SK-N-SH treated with all-trans-retinoic acid at 6 μM for 48 hours (cell line): Measurements from ENCODE around the gene ALB.

ENCODE experiments used
- ATAC-seq: fragments of 200-7000 bp; cut with Tn5 transposase; 3 replicates; pipeline ENCODE4 v1.9.1; 2020; ENCODE audit warnings: mild to moderate bottlenecking, moderate library complexity
- ARNTL ChIP-seq: fragments of 450-650 bp; formaldehyde crosslinking; IDR thresholded peaks from 2 replicates; pipeline ENCODE4 v1.5.0; 2020; ENCODE audit warnings: low read depth, mild to moderate bottlenecking, moderate library complexity, borderline replicate concordance
- CSDC2 ChIP-seq: fragments of 250-450 bp; sonication (Bioruptor Pico); IDR thresholded peaks from 2 replicates; pipeline ENCODE4 v1.5.0; 2020; ENCODE audit warnings: mild to moderate bottlenecking, moderate library complexity
- ESRRG ChIP-seq: fragments of 250-450 bp; sonication (Bioruptor Pico); IDR thresholded peaks from 2 replicates; pipeline ENCODE4 v1.6.1; 2021; ENCODE audit warnings: mild to moderate bottlenecking
- GLIS3 ChIP-seq: fragments of 250-450 bp; sonication (Bioruptor Pico); IDR thresholded peaks from 2 replicates; pipeline ENCODE4 v1.5.0; 2020; ENCODE audit warnings: mild to moderate bottlenecking, moderate library complexity
- ISL1 ChIP-seq: fragments of 250-450 bp; sonication (Bioruptor Pico); IDR thresholded peaks from 2 replicates; pipeline ENCODE4 v2.1.2; 2022; ENCODE audit warnings: mild to moderate bottlenecking, moderate library complexity
- OSR1 ChIP-seq: fragments of 250-450 bp; sonication (Bioruptor Pico); IDR thresholded peaks from 2 replicates; pipeline ENCODE4 v1.8.0; 2022; ENCODE audit warnings: moderate library complexity, mild to moderate bottlenecking, inconsistent platforms
- POU6F1 ChIP-seq: fragments of 250-450 bp; sonication (Bioruptor Pico); IDR thresholded peaks from 2 replicates; pipeline ENCODE4 v1.8.0; 2021; ENCODE audit warnings: low read depth, mild to moderate bottlenecking, moderate library complexity, borderline replicate concordance
- PPARA ChIP-seq: fragments of 250-450 bp; sonication (Bioruptor Pico); IDR thresholded peaks from 2 replicates; pipeline ENCODE4 v1.5.0; 2020; ENCODE audit warnings: mild to moderate bottlenecking, borderline replicate concordance
- RARB ChIP-seq: fragments of 250-450 bp; sonication (Bioruptor Pico); IDR thresholded peaks from 2 replicates; pipeline ENCODE4 v1.8.0; 2021; ENCODE audit warnings: mild to moderate bottlenecking, moderate library complexity
- TCF4 ChIP-seq: fragments of 250-450 bp; sonication (Bioruptor Pico); IDR thresholded peaks from 2 replicates; pipeline ENCODE4 v1.8.0; 2021; ENCODE audit warnings: mild to moderate bottlenecking, moderate library complexity, borderline replicate concordance
- TOX ChIP-seq: fragments of 250-450 bp; sonication (Bioruptor Pico); IDR thresholded peaks from 2 replicates; pipeline ENCODE4 v1.8.0; 2021; ENCODE audit warnings: mild to moderate bottlenecking, moderate library complexity, borderline replicate concordance
- TSHZ2 ChIP-seq: fragments of 250-450 bp; sonication (Bioruptor Pico); IDR thresholded peaks from 2 replicates; pipeline ENCODE4 v1.5.0; 2020; ENCODE audit warnings: mild to moderate bottlenecking, moderate library complexity
- ZC3H10 ChIP-seq: fragments of 250-450 bp; sonication (Bioruptor Pico); IDR thresholded peaks from 2 replicates; pipeline ENCODE4 v1.5.1; 2021; ENCODE audit warnings: mild to moderate bottlenecking, moderate library complexity
- ZFP3 ChIP-seq: fragments of 250-450 bp; sonication (Bioruptor Pico); IDR thresholded peaks from 2 replicates; pipeline ENCODE4 v1.5.0; 2020; ENCODE audit warnings: mild to moderate bottlenecking, moderate library complexity
- ZFP30 ChIP-seq: fragments of 450-650 bp; formaldehyde crosslinking; IDR thresholded peaks from 2 replicates; pipeline ENCODE4 v1.5.0; 2022; ENCODE audit warnings: mild to moderate bottlenecking, moderate library complexity
- ZNF565 ChIP-seq: fragments of 450-650 bp; formaldehyde crosslinking; conservative IDR thresholded peaks from 2 replicates; pipeline ENCODE4 v1.5.0; 2020; ENCODE audit warnings: low read depth, mild to moderate bottlenecking, moderate library complexity
- ZNF70 ChIP-seq: fragments of 450-650 bp; formaldehyde crosslinking; IDR thresholded peaks from 2 replicates; pipeline ENCODE4 v1.5.0; 2020; ENCODE audit warnings: mild to moderate bottlenecking, moderate library complexity
- ZNF8 ChIP-seq: fragments of 450-650 bp; formaldehyde crosslinking; IDR thresholded peaks from 2 replicates; pipeline ENCODE4 v1.5.0; 2020; ENCODE audit warnings: mild to moderate bottlenecking, moderate library complexity
- TF ChIP-seq, protein P1 (sequence below): fragments of 250-450 bp; sonication (Bioruptor Pico); IDR thresholded peaks from 2 replicates; pipeline ENCODE4 v1.8.0; 2020; ENCODE audit warnings: mild to moderate bottlenecking, moderate library complexity, borderline replicate concordance
- TF ChIP-seq, protein P2 (sequence below): fragments of 250-450 bp; sonication (Bioruptor Pico); IDR thresholded peaks from 2 replicates; pipeline ENCODE4 v1.5.1; 2021; ENCODE audit warnings: mild to moderate bottlenecking, moderate library complexity
- TF ChIP-seq, protein P3 (sequence below): fragments of 250-450 bp; sonication (Bioruptor Pico); IDR thresholded peaks from 2 replicates; pipeline ENCODE4 v1.5.1; 2020; ENCODE audit warnings: low read depth, mild to moderate bottlenecking, moderate library complexity

Gene ALB

DNA sequence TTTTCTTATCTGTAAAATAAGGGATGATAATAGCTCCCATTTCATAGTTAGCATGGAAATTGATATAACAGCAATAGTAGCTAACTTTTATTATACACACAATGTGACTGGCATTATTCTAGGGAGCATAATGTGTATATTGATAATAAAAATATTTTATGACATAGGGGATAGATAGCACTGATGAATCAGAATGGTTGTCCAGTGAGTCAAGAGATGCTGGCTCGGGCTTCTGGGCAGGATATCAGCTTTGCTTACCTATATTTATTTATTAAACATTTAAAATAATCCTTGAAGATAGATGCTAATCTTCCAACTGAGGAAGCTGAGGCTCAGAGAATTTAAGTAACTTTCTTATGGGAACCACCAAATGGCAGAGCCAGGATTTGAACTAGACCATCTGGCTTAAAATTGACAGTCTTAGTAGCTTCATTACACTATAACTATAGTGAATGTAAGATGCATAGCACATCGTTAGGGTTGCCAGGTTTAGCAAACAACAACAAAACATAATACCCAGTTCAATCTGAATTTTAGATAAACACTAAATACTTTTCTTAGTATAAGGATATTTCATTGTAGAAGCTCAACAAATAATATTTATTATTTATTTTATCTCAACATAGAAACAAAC is 34.6 kb downstream of the ALB start (continued):
- TF ChIP-seq ESRRG (CRISPR knock-in tag) (no peak), GLIS3 (CRISPR knock-in tag) (no peak), ARNTL (CRISPR knock-in tag) (no peak), ZNF565 (CRISPR knock-in tag) (no peak), ZNF8 (no peak)

- no peak for TF ChIP-seq ZC3H10 (CRISPR knock-in tag)
- no peak for TF ChIP-seq ZNF565 (CRISPR knock-in tag)
- no peak for TF ChIP-seq ZNF70 (CRISPR knock-in tag)
- TF ChIP-seq, protein P1, sequence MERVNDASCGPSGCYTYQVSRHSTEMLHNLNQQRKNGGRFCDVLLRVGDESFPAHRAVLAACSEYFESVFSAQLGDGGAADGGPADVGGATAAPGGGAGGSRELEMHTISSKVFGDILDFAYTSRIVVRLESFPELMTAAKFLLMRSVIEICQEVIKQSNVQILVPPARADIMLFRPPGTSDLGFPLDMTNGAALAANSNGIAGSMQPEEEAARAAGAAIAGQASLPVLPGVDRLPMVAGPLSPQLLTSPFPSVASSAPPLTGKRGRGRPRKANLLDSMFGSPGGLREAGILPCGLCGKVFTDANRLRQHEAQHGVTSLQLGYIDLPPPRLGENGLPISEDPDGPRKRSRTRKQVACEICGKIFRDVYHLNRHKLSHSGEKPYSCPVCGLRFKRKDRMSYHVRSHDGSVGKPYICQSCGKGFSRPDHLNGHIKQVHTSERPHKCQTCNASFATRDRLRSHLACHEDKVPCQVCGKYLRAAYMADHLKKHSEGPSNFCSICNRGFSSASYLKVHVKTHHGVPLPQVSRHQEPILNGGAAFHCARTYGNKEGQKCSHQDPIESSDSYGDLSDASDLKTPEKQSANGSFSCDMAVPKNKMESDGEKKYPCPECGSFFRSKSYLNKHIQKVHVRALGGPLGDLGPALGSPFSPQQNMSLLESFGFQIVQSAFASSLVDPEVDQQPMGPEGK (CRISPR knock-in tag): no peak
- TF ChIP-seq RARB (CRISPR knock-in tag): no peak
- TF ChIP-seq TSHZ2 (CRISPR knock-in tag): no peak
- no peak for ATAC-seq
Observed at GRCh38 chr4:73439445-73439844, 35.4 kb downstream of the ALB start.

- ATAC-seq: no peak
- TF ChIP-seq TCF4 (CRISPR knock-in tag): no peak
- TF ChIP-seq ISL1 (CRISPR knock-in tag): no peak
- TF ChIP-seq, protein P2, sequence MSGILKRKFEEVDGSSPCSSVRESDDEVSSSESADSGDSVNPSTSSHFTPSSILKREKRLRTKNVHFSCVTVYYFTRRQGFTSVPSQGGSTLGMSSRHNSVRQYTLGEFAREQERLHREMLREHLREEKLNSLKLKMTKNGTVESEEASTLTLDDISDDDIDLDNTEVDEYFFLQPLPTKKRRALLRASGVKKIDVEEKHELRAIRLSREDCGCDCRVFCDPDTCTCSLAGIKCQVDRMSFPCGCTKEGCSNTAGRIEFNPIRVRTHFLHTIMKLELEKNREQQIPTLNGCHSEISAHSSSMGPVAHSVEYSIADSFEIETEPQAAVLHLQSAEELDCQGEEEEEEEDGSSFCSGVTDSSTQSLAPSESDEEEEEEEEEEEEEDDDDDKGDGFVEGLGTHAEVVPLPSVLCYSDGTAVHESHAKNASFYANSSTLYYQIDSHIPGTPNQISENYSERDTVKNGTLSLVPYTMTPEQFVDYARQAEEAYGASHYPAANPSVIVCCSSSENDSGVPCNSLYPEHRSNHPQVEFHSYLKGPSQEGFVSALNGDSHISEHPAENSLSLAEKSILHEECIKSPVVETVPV (CRISPR knock-in tag): no peak
- TF ChIP-seq PPARA (CRISPR knock-in tag): no peak
- no peak for TF ChIP-seq ARNTL (CRISPR knock-in tag)
- TF ChIP-seq ZFP3 (CRISPR knock-in tag): no peak
- no peak for TF ChIP-seq CSDC2 (CRISPR knock-in tag)
- TF ChIP-seq ZC3H10 (CRISPR knock-in tag): no peak
- TF ChIP-seq, protein P3, sequence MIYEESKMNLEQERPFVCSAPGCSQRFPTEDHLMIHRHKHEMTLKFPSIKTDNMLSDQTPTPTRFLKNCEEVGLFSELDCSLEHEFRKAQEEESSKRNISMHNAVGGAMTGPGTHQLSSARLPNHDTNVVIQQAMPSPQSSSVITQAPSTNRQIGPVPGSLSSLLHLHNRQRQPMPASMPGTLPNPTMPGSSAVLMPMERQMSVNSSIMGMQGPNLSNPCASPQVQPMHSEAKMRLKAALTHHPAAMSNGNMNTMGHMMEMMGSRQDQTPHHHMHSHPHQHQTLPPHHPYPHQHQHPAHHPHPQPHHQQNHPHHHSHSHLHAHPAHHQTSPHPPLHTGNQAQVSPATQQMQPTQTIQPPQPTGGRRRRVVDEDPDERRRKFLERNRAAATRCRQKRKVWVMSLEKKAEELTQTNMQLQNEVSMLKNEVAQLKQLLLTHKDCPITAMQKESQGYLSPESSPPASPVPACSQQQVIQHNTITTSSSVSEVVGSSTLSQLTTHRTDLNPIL: no peak
- no peak for TF ChIP-seq RARB (CRISPR knock-in tag)
- no peak for TF ChIP-seq ZFP30 (CRISPR knock-in tag)
- TF ChIP-seq TOX (CRISPR knock-in tag): no peak
- no peak for TF ChIP-seq ZNF565 (CRISPR knock-in tag)
- no peak for TF ChIP-seq POU6F1 (CRISPR knock-in tag)
- TF ChIP-seq GLIS3 (CRISPR knock-in tag): no peak
- no peak for TF ChIP-seq ZNF70 (CRISPR knock-in tag)
- TF ChIP-seq, protein P1 (CRISPR knock-in tag): no peak
- TF ChIP-seq OSR1 (CRISPR knock-in tag): no peak
- no peak for TF ChIP-seq ZNF8
Observed at GRCh38 chr4:73439991-73440390, 35.9 kb downstream of the ALB start.
